ENCODE data around the gene LSM4.

DNA sequence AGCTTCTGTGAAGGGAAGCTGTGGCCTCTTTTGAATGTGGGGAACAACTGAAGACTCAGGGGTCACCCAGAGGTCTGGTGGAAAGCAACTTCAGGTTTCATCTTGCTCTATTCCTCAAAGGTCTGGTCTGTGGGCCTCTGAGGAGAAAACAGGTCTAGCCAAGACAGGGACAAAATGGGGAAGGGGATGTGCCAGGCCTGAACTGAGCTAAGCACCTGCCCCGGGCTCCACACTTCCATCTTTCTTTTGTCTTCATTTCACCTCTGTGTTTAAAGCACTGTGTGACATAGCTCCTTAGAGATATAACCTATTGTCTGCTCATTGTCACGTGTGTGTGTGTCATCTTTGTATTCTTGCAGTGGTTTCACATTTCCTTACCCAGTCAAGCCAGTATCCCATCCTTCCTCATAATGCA lies 43.2 kb upstream of the LSM4 start:
- TF ChIP-seq, protein P1, sequence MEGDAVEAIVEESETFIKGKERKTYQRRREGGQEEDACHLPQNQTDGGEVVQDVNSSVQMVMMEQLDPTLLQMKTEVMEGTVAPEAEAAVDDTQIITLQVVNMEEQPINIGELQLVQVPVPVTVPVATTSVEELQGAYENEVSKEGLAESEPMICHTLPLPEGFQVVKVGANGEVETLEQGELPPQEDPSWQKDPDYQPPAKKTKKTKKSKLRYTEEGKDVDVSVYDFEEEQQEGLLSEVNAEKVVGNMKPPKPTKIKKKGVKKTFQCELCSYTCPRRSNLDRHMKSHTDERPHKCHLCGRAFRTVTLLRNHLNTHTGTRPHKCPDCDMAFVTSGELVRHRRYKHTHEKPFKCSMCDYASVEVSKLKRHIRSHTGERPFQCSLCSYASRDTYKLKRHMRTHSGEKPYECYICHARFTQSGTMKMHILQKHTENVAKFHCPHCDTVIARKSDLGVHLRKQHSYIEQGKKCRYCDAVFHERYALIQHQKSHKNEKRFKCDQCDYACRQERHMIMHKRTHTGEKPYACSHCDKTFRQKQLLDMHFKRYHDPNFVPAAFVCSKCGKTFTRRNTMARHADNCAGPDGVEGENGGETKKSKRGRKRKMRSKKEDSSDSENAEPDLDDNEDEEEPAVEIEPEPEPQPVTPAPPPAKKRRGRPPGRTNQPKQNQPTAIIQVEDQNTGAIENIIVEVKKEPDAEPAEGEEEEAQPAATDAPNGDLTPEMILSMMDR (IDR thresholded peaks at IDR 0.05 in 2 of 3, conservative IDR thresholded peaks at IDR 0.05 in 1 of 3; ENCODE audit: control insufficient read depth in 2 of 3, extremely low read depth in 1 of 3, insufficient read depth in 1 of 3, low read depth in 3 of 3, low read length in 3 of 3): no peak
- TF ChIP-seq JUND (IDR thresholded peaks at IDR 0.05; ENCODE audit: low read depth, low read length): no peak
- TF ChIP-seq RELA (IDR thresholded peaks at IDR 0.05; ENCODE audit: borderline replicate concordance, partially characterized antibody): no peak
- TF ChIP-seq WRNIP1 (IDR thresholded peaks at IDR 0.05; ENCODE audit: borderline replicate concordance, low read depth, low read length): no peak
- TF ChIP-seq NRF1 (conservative IDR thresholded peaks at IDR 0.05; ENCODE audit: low read depth, low read length): no peak
- TF ChIP-seq, protein P2, sequence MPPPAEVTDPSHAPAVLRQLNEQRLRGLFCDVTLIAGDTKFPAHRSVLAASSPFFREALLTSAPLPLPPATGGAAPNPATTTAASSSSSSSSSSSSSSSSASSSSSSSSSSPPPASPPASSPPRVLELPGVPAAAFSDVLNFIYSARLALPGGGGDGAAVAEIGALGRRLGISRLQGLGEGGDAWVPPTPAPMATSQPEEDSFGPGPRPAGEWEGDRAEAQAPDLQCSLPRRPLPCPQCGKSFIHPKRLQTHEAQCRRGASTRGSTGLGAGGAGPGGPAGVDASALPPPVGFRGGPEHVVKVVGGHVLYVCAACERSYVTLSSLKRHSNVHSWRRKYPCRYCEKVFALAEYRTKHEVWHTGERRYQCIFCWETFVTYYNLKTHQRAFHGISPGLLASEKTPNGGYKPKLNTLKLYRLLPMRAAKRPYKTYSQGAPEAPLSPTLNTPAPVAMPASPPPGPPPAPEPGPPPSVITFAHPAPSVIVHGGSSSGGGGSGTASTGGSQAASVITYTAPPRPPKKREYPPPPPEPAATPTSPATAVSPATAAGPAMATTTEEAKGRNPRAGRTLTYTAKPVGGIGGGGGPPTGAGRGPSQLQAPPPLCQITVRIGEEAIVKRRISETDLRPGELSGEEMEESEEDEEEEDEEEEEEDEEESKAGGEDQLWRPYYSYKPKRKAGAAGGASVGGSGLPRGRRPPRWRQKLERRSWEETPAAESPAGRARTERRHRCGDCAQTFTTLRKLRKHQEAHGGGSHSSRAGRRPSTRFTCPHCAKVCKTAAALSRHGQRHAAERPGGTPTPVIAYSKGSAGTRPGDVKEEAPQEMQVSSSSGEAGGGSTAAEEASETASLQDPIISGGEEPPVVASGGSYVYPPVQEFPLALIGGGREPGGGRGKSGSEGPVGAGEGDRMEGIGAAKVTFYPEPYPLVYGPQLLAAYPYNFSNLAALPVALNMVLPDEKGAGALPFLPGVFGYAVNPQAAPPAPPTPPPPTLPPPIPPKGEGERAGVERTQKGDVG (CRISPR knock-in tag; IDR thresholded peaks at IDR 0.05): no peak
- no peak for TF ChIP-seq POLR2A (IDR thresholded peaks at IDR 0.05; ENCODE audit: low read depth, low read length)
- no peak for TF ChIP-seq TAF1 (IDR thresholded peaks at IDR 0.05; ENCODE audit: borderline replicate concordance, low read depth, low read length)
- TF ChIP-seq PAX5 (IDR thresholded peaks at IDR 0.05; ENCODE audit: borderline replicate concordance, low read depth, low read length): no peak
- no peak for TF ChIP-seq NFXL1 (IDR thresholded peaks at IDR 0.05; ENCODE audit: borderline replicate concordance)
- no peak for TF ChIP-seq ESRRA (IDR thresholded peaks at IDR 0.05; ENCODE audit: low read length)
- no peak for TF ChIP-seq RFX5 (IDR thresholded peaks at IDR 0.05; ENCODE audit: low read depth, low read length)
